ENCODE measurements around the gene PDE3B. TPM values are rescaled to one million over a fixed set of nuclear protein-coding genes. Genes with fewer than 3 reads are reported as not detected.
A peak's percentile ranks its signal among the peaks of the same experiment; 100 is the strongest.

The PDE3B gene
- total RNA-seq, 1 donor from 2014 or later, result 14.1 TPM

GRCh38 chr11:14902650-14903350, 259.2 kb downstream of the PDE3B start:
- DNase-seq, result no peak
- no peaks in the 10 kb centered on the region for H3K36me3 Mint-ChIP-seq (ENCODE audit: unreplicated experiment)
- peaks cover 10% of the 10 kb centered on the region for H3K27me3 Mint-ChIP-seq (ENCODE audit: unreplicated experiment)
- H3K4me1 Mint-ChIP-seq (ENCODE audit: low read depth, unreplicated experiment), result peaks cover 3% of the 10 kb centered on the region
- TF ChIP-seq CTCF (IDR thresholded peaks at IDR 0.05; ENCODE audit: partially characterized antibody, unreplicated experiment), result no peak
- peaks cover 6% of the 10 kb centered on the region for H3K9me3 Mint-ChIP-seq (ENCODE audit: unreplicated experiment)
- no peak overlapping the region for H3K4me3 Mint-ChIP-seq (ENCODE audit: unreplicated experiment)
- H3K27ac Mint-ChIP-seq (ENCODE audit: unreplicated experiment), result no peak overlapping the region

- H3K9me3 Mint-ChIP-seq (ENCODE audit: unreplicated experiment), result peaks cover 8% of the 10 kb centered on the region
- peaks cover 4% of the 10 kb centered on the region for H3K4me1 Mint-ChIP-seq (ENCODE audit: low read depth, unreplicated experiment)
- peak; percentile 100 for TF ChIP-seq CTCF (IDR thresholded peaks at IDR 0.05; ENCODE audit: partially characterized antibody, unreplicated experiment)
- DNase-seq, result peak; percentile 92
- peaks cover 10% of the 10 kb centered on the region for H3K27me3 Mint-ChIP-seq (ENCODE audit: unreplicated experiment)
- no peaks in the 10 kb centered on the region for H3K36me3 Mint-ChIP-seq (ENCODE audit: unreplicated experiment)
- peak overlapping the region; percentile 96 for H3K4me3 Mint-ChIP-seq (ENCODE audit: unreplicated experiment)
- peak overlapping the region; percentile 38 for H3K27ac Mint-ChIP-seq (ENCODE audit: unreplicated experiment)
Measured at GRCh38 chr11:14904745-14905103, 261.1 kb downstream of the PDE3B start.

GRCh38 chr11:14905104-14906033, 261.8 kb downstream of the PDE3B start:
- H3K4me1 Mint-ChIP-seq (ENCODE audit: low read depth, unreplicated experiment), result peaks cover 4% of the 10 kb centered on the region
- TF ChIP-seq CTCF (IDR thresholded peaks at IDR 0.05; ENCODE audit: partially characterized antibody, unreplicated experiment), result peak; percentile 86
- peaks cover 10% of the 10 kb centered on the region for H3K27me3 Mint-ChIP-seq (ENCODE audit: unreplicated experiment)
- H3K36me3 Mint-ChIP-seq (ENCODE audit: unreplicated experiment), result no peaks in the 10 kb centered on the region
- H3K4me3 Mint-ChIP-seq (ENCODE audit: unreplicated experiment), result peak overlapping the region; percentile 96
- peaks cover 8% of the 10 kb centered on the region for H3K9me3 Mint-ChIP-seq (ENCODE audit: unreplicated experiment)
- no peak overlapping the region for H3K27ac Mint-ChIP-seq (ENCODE audit: unreplicated experiment)
- peak; percentile 80 for DNase-seq

DNA sequence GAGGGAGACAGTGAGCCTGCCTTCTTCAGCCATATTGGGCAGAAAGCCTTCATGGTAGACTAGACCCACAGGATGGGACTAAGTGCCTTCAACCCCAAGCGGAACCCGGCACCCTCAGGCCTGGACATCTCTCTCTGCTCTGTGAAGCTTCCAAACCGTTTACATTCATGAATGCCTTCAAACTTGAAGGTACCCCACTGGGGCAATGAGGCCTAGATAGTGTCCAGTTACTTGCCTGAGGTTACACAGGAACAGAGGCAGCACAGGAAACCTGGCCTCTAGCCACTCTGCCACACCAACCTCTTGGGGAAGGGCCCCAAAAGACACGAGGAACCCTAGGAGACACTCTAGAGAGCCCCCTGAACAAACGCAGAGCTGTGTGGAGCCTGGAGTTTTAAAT, 263.0 kb downstream of the PDE3B start:
- TF ChIP-seq CTCF (IDR thresholded peaks at IDR 0.05; ENCODE audit: partially characterized antibody, unreplicated experiment), result no peak
- Mint-ChIP-seq H3K4me3 (ENCODE audit: unreplicated experiment) (peak overlapping the region; percentile 96), H3K4me1 (ENCODE audit: low read depth, unreplicated experiment) (peaks cover 4% of the 10 kb centered on the region)

More for the DNA sequence above, 263.0 kb downstream of the PDE3B start:
- no peak overlapping the region for H3K27ac Mint-ChIP-seq (ENCODE audit: unreplicated experiment)
- H3K27me3 Mint-ChIP-seq (ENCODE audit: unreplicated experiment), result peaks cover 10% of the 10 kb centered on the region
- peaks cover 8% of the 10 kb centered on the region for H3K9me3 Mint-ChIP-seq (ENCODE audit: unreplicated experiment)
- no peaks in the 10 kb centered on the region for H3K36me3 Mint-ChIP-seq (ENCODE audit: unreplicated experiment)
- no peak for DNase-seq
